Left lobe of liver (tissue), 2 donors: ENCODE data around the gene DNASE1L1. TPM values are rescaled to one million over a fixed set of nuclear protein-coding genes. Genes with fewer than 3 reads are reported as not detected.
"Not testable (repeated sequence)": the region's sequence is repeated elsewhere in the genome, so short reads cannot be mapped to it uniquely, and the experiment has no call there.

Experiments
- ATAC-seq: fragments of 200-7000 bp; cut with Tn5 transposase; one replicate; pipeline ENCODE4 v1.9.1; 2020; ENCODE audit warnings: mild to moderate bottlenecking, moderate library complexity
- DNase-seq: peaks from one replicate; pipeline ENCODE4 v3.0.0-alpha.2; 2020; ENCODE audit warnings: low spot score
- total RNA-seq: library from RNA; stranded (reverse); gene quantifications from one replicate; pipeline ENCODE4 v1.2.1, GENCODE V29; 2021
- donor health status: DM: no; HTN: no; CAD: no; lungs with moderate emphysema.
- donor health status: DM: no; HTN: yes; CAD: no.

DNASE1L1 gene
- total RNA-seq, 1 donor from 2014 or later, result 14.9 TPM

DNA sequence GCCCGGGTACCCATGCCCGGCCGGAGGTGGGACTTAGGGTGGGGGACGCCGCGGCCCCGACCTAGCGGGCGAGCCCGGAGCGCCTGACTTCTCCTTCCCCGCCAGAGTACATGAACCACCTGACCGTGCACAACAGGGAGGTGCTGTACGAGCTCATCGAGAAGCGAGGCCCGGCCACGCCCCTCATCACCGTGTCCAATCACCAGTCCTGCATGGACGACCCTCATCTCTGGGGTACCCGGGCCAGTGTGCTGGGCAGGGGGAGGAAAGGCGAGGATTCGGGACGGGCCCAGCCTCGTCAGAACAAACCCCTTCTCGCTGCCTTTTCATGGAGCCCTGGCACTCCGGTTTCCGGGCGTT, 2.9 kb upstream of the DNASE1L1 start:
- peak; percentile 68 for DNase-seq
- peak; percentile 89 for ATAC-seq

DNA sequence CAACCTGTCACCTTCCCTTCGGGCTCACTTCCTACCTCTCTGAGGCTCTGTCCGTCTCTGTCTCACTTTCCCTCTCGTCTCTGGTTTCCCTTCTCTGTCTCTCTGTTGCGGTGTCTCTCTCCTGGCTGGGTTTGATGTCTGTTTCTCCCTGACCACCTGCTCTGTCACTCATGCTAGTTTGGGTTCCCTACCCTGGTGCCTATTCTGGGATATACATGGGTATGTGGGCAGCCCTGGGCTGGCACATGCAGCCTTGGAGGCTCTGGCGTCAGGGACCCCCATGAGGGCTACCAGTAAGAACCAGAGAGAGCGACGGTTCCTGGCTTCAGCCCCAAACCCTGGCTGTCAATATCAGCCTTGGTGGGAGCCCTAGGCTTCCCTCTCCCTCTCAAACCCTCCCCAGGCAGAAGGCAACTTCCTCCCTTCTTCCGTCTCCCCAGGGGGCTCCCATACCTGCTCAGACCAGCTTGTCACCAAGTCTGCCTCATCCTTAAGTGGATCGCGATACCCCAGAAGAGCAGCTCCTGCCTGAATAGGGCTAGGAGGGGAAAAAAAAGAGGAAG, 314 bp downstream of the DNASE1L1 start:
- no peak for ATAC-seq
- DNase-seq, result no peak

DNA sequence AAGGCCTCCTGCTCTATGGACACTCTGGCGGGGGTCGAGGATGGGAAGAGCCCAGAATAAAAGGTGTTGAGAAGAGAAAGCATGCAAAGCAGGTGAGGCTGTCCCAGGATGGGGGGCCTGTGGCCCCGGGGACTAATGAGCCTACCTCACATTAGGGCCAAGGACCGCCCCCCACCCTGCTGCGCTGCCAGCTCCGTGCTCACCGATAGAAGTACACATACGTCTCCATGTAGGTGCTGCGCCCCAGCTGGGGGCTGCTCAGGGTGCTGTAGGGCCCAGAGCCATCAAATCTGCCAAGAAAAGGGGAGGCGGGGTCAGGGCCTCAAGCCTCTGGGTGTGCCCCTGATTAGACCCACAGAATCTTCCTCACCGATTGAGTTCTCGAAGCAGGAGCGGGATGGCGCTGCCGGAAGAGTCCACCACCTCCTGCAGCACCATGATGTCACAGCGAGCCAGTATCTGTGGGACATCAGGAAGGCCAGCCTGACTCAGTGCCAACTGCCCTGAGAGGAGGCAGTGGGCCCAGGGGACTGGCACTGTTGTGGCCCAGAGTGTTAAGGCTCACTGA, 4.3 kb downstream of the DNASE1L1 start:
- ATAC-seq (no peak), DNase-seq (no peak)

DNA sequence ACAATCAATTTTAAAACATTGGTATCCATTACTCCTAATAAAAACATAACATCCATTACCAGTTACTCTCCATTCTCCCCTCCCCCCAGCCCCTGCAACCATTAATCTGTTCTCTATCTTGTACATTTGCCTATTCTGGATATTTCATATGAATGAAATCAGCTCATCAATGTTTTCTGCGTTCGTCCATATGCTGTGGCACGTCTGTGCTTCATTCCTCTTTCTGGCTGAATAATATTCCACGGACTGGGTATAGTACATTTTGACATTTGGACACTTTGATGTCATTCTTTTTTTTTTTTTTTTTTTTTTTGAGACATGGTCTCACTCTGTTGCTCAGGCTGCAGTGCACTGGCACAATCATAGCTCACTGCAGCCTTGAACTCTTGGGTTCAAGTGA, 5.2 kb downstream of the DNASE1L1 start:
- DNase-seq (no peak), ATAC-seq (no peak)

GRCh38 chrX:154403192-154403591, 5.9 kb downstream of the DNASE1L1 start:
- no peak for DNase-seq
- no peak for ATAC-seq

- ATAC-seq, result no peak
- no peak for DNase-seq
These were observed 6.4 kb downstream of the DNASE1L1 start for GRCh38 chrX:154402622-154403127.

- no peak for DNase-seq
- peak; percentile 23 for ATAC-seq
These were observed 7.0 kb downstream of the DNASE1L1 start for GRCh38 chrX:154401918-154402621.

GRCh38 chrX:154401045-154401799, 7.8 kb downstream of the DNASE1L1 start:
- peak; percentile 33 for ATAC-seq
- peak; percentile 67 for DNase-seq

DNA sequence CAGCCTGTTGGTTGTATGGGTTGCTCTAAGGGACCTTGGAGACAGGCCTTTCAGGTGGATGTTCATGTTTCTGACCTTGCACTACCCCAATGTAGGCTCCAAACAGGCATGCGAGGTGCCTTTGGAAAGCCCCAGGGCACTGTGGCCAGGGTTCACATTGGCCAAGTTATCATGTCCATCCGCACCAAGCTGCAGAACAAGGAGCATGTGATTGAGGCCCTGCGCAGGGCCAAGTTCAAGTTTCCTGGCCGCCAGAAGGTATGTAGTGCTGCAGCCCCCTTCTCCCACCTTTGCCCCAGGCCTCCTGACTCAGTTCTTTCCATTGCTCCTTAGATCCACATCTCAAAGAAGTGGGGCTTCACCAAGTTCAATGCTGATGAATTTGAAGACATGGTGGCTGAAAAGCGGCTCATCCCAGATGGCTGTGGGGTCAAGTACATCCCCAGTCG, 8.7 kb downstream of the DNASE1L1 start:
- ATAC-seq, DNase-seq: not testable (repeated sequence)

- ATAC-seq (no peak), DNase-seq (no peak)
These were observed 9.3 kb downstream of the DNASE1L1 start for GRCh38 chrX:154399527-154400368.

GRCh38 chrX:154398668-154399526, 10.2 kb downstream of the DNASE1L1 start:
- ATAC-seq (peak; percentile 65), DNase-seq (peak; percentile 82)

GRCh38 chrX:154397888-154398667, 11.0 kb downstream of the DNASE1L1 start, which contains the start of gene RPL10:
RPL10 (plus strand) TSS chrX:154398377; CDS start chrX:154398520, 143 bp downstream.
- ATAC-seq (peak; percentile 77), DNase-seq (peak; percentile 94)

GRCh38 chrX:154396973-154397887, 11.8 kb downstream of the DNASE1L1 start:
- ATAC-seq, result peak; percentile 77
- peak; percentile 77 for DNase-seq

DNA sequence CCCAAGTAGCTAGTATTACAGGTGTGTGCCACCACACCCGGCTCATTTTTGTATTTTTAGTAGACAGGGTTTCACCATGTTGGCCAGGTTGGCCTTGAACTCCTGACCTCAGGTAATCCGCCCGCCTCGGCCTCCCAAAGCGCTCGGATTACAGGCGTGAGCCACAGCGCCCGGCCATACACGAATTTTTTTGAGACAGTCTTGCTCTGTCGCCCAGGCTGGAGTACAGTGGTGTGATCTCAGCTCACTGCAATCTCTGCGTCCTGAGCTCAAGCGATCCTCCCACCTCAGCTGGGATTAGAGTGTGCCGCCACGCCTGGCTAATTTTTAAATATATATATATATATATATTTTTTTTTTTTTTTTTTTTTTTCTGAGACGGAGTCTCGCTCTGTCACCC, 12.7 kb downstream of the DNASE1L1 start:
- not testable (repeated sequence) for DNase-seq, ATAC-seq

GRCh38 chrX:154389812-154390747, 19.0 kb downstream of the DNASE1L1 start:
- peak; percentile 46 for DNase-seq

DNA sequence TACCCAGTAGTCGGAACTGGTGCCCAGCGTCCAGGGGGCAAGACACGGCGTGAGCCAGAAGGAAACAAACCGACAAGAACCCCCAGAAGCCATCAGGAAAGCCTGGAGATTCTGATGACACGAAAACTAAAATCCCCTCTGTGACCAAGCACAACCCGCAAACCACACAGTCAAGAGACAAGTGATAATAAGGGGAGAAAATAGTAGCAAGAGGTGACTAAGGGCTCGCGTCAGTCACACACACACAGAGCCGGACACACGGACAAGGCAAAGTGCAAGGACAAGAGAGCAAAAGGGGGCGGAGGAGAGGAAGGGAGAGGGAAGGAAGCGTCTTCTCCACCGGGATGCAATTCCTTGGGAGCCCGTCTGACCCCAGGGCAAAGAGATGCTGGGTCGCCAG, 20.4 kb downstream of the DNASE1L1 start:
- ATAC-seq, result peak; percentile 4
- not testable (repeated sequence) for DNase-seq

More at GRCh38 chrX:154389812-154390747, 19.0 kb downstream of the DNASE1L1 start:
- peak; percentile 84 for ATAC-seq
